HG02884 (cell line): ENCODE measurements around the gene UGT1A10.
"Not testable (repeated sequence)": the region's sequence is repeated elsewhere in the genome, so short reads cannot be mapped to it uniquely, and the experiment has no call there.

Source experiments
- ATAC-seq: cut with Tn5 transposase; IDR thresholded peaks from one replicate; pipeline ENCODE4 v1.9.1; 2021; ENCODE audit warnings: mild to moderate bottlenecking, moderate library complexity; ENCODE audit not compliant: unreplicated experiment

Gene UGT1A10

GRCh38 chr2:233691443-233692433 lies 55.5 kb downstream of the UGT1A10 start:
- ATAC-seq, result no peak

GRCh38 chr2:233692648-233693047 lies 56.4 kb downstream of the UGT1A10 start, which contains the start of gene UGT1A6:
Gene UGT1A6, plus strand, starts transcription at chr2:233692890. Its CDS starts 115 bp downstream, at chr2:233693005.
- no peak for ATAC-seq

- no peak for ATAC-seq
These were observed 57.7 kb downstream of the UGT1A10 start for GRCh38 chr2:233693963-233694362.

- ATAC-seq, result no peak
These were observed 62.5 kb downstream of the UGT1A10 start for GRCh38 chr2:233698740-233699139.

- ATAC-seq, result no peak
These were observed 63.3 kb downstream of the UGT1A10 start for GRCh38 chr2:233699424-233700027.

GRCh38 chr2:233700028-233700635 lies 63.9 kb downstream of the UGT1A10 start:
- no peak for ATAC-seq

- ATAC-seq, result not testable (repeated sequence)
These were observed 64.6 kb downstream of the UGT1A10 start for GRCh38 chr2:233700842-233701241.

- no peak for ATAC-seq
These were observed 66.0 kb downstream of the UGT1A10 start for GRCh38 chr2:233702238-233702637.

GRCh38 chr2:233705911-233706506 lies 69.8 kb downstream of the UGT1A10 start:
- no peak for ATAC-seq

GRCh38 chr2:233706720-233707119 lies 70.5 kb downstream of the UGT1A10 start:
- ATAC-seq, result no peak

GRCh38 chr2:233707940-233708644 lies 71.8 kb downstream of the UGT1A10 start:
- no peak for ATAC-seq

- no peak for ATAC-seq
These were observed 72.7 kb downstream of the UGT1A10 start for GRCh38 chr2:233708942-233709341.

- ATAC-seq, result peak; percentile 50
These were observed 75.2 kb downstream of the UGT1A10 start for GRCh38 chr2:233711312-233712008.

- ATAC-seq, result no peak
These were observed 76.5 kb downstream of the UGT1A10 start, which contains the start of gene UGT1A5 for GRCh38 chr2:233712611-233713261. Gene UGT1A5, plus strand, starts transcription at chr2:233712907. Its CDS starts 85 bp downstream, at chr2:233712992.

GRCh38 chr2:233713262-233713615 lies 77.0 kb downstream of the UGT1A10 start:
- ATAC-seq, result no peak

- no peak for ATAC-seq
These were observed 77.9 kb downstream of the UGT1A10 start for GRCh38 chr2:233714121-233714520.

- ATAC-seq, result no peak
These were observed 82.3 kb downstream of the UGT1A10 start, which contains the start of gene UGT1A4 for GRCh38 chr2:233718552-233718951. Gene UGT1A4, plus strand, starts transcription at chr2:233718736. Its CDS starts 85 bp downstream, at chr2:233718821.

- no peak for ATAC-seq
These were observed 92.6 kb downstream of the UGT1A10 start, which contains the start of gene UGT1A3 for GRCh38 chr2:233728723-233729301. Gene UGT1A3, plus strand, starts transcription at chr2:233729042. Its CDS starts 85 bp downstream, at chr2:233729127.
